Mammary epithelial cell (primary cell): ENCODE data around the gene ZXDC.

Source experiments
- EZH2 ChIP-seq: IDR thresholded peaks from 2 replicates; pipeline ENCODE4 v1.6.1; 2012; ENCODE audit warnings: low read length, inconsistent platforms, borderline replicate concordance
- TF ChIP-seq, protein P1 (sequence below), 2 donors: IDR thresholded peaks in 1 of 2; conservative IDR thresholded peaks in 1 of 2; 2 replicates each; pipeline ENCODE4 v1.5.1; 2011 to 2012; ENCODE audit warnings: inconsistent platforms in 2 of 2, low read length in 2 of 2, mild to moderate bottlenecking in 2 of 2, control low read depth in 1 of 2, low read depth in 1 of 2; ENCODE audit not compliant: insufficient read depth in 1 of 2; ENCODE audit errors: extremely low read depth in 1 of 2

DNA sequence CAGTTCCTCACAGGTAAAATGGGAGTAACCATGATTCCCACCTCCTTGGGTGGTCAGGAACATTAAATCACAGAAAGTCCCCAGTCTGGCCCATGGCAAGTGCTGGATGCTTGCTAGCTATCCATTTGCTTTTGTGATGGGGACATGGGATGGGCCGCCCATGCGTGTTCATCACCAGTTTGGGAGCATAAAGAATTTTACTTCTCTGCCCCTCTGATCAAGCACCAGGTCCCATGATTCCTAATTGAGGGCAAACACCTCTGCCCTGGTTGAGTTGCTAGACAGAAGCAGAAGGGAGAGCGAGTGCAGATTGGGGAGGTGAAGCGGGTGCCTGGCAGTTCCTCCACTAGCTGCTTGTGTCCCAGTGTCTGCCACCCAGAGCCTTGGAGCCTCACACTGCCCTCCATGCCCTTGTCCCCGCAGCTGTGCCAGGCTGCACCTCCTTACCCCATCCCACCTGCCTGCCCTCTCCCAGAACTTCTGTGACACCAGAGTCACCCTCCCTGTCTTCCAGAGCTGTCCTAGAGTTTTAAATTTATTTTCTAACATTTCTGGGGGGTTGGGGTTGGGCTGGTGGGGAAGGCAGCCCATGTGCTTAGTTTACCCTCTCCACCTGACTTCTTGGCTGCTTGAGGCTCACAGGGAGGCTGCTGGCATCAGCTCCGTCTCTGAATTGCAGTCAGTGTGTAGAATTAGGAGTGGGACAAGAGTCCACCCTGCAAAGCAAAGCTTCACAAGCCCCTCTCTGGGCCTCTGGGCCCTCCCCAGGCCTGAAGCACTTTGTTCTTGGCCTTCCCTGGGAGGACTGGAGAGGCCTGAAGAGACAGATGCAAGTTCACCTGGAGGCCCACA lies 62.6 kb downstream of the ZXDC start:
- TF ChIP-seq, protein P1, sequence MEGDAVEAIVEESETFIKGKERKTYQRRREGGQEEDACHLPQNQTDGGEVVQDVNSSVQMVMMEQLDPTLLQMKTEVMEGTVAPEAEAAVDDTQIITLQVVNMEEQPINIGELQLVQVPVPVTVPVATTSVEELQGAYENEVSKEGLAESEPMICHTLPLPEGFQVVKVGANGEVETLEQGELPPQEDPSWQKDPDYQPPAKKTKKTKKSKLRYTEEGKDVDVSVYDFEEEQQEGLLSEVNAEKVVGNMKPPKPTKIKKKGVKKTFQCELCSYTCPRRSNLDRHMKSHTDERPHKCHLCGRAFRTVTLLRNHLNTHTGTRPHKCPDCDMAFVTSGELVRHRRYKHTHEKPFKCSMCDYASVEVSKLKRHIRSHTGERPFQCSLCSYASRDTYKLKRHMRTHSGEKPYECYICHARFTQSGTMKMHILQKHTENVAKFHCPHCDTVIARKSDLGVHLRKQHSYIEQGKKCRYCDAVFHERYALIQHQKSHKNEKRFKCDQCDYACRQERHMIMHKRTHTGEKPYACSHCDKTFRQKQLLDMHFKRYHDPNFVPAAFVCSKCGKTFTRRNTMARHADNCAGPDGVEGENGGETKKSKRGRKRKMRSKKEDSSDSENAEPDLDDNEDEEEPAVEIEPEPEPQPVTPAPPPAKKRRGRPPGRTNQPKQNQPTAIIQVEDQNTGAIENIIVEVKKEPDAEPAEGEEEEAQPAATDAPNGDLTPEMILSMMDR (conservative IDR thresholded peaks at IDR 0.05 in 1 of 2, IDR thresholded peaks at IDR 0.05 in 1 of 2; ENCODE audit: extremely low read depth in 1 of 2, insufficient read depth in 1 of 2, low read depth in 1 of 2, low read length in 2 of 2) = no peak
- TF ChIP-seq EZH2 = no peak
